ENCODE results near the gene NXPH4.

NXPH4 gene

GRCh38 chr12:57183939-57184725, 32.5 kb upstream of the NXPH4 start:
- no peak for DNase-seq

DNA sequence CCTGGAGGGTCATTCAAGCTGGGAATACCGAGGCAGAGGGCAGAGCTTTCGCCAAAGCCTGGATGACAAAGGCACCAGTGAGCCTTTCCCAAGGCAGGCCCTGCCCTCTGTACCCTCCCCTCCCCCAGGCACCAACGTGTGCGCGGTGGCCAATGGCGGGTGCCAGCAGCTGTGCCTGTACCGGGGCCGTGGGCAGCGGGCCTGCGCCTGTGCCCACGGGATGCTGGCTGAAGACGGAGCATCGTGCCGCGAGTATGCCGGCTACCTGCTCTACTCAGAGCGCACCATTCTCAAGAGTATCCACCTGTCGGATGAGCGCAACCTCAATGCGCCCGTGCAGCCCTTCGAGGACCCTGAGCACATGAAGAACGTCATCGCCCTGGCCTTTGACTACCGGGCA, 31.2 kb upstream of the NXPH4 start:
- DNase-seq, result no peak

GRCh38 chr12:57185906-57186508, 30.6 kb upstream of the NXPH4 start:
- no peak for DNase-seq

DNA sequence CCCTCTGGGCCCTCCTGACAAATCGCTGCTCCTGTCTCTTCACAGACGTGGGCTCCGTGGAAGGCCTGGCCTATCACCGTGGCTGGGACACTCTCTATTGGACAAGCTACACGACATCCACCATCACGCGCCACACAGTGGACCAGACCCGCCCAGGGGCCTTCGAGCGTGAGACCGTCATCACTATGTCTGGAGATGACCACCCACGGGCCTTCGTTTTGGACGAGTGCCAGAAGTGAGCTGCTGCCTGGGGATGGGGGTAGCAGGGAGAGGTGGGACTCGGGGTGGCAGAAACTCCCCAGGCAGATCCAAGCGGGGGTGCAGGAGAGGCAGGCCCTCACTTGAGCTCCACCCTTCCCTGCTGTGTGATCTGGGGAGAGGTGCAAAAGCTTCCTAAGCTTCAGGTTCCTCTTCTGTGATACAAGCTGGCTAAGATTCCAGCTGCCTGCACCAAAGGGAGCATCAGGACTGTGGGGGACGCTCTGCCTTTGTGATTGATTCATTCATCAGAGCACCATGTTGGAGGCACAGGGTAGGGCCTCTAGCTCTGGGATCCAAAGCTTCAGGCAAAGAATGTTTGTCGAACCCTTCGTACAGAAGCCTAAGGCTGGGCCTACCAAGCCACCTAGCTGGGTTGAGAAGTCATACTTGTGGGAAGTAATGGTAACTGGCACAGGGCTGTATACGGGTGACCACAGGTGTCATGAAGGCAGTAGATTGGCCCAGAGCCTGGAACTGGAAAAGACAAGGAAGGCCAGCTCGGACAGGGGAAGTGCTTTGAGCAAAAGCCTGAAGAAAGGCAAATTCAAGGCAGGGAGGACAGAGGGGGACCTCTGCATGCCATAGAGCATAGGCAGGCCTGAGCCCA, 29.1 kb upstream of the NXPH4 start:
- DNase-seq, result no peak

GRCh38 chr12:57188090-57188425, 28.5 kb upstream of the NXPH4 start:
- no peak for DNase-seq

DNA sequence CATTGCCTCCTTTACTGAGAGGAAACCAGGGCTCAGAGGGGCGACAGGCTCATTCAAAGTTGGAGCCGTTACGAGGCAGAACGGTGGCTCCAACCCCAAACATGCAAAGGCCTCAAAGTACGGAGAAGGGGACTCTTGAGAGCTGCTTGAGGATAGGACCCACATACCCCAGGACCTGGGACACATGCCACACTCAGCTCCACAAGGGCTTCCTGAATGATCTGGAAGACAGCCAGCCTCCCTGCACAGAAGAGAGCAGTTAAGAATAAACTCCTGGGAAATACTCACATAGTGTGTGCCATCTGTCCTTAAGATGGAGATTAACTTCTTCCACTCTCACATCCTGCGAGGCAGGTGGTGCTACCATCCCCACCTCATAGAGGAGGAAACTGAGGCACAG, 26.6 kb upstream of the NXPH4 start:
- no peak for DNase-seq

- no peak for DNase-seq
These were observed 25.8 kb upstream of the NXPH4 start for GRCh38 chr12:57190821-57191220.

DNA sequence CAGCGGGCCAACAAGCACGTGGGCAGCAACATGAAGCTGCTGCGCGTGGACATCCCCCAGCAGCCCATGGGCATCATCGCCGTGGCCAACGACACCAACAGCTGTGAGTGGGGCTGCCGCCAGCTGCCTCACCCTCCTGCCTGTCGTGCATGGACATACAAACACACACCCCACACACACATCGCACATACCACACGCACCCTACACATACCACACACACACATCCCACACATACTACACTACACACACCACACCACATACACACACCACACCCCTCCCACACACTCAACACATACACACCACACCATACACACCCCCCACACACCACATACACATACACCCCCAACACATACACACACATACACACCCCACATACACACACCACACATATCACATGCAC, 25.2 kb upstream of the NXPH4 start:
- DNase-seq, result no peak

- DNase-seq, result no peak
These were observed 23.7 kb upstream of the NXPH4 start for GRCh38 chr12:57192920-57193319.

DNA sequence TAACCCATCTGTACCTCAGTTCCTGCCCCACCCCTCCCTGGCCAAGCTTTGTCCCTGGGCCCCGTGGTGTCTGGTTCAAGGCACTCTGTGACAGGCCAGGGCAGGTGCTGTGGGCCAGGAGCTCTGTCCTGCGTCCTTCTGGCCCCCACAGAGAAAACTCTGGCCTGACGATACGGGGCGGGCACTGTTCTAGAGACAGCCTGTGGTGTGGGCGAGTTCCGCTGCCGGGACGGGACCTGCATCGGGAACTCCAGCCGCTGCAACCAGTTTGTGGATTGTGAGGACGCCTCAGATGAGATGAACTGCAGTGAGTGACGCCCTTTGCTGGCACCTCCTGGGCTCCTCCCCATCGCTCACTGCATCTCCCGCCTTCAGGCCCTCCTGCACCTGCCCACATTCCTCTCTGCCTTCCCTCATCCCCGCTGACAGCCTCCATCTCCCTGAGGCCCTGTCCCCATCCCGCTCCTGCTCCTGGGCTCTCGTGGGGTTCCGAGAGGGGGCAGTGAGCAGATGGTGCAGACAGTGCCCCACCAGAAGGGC, 22.8 kb upstream of the NXPH4 start:
- DNase-seq, result no peak

DNA sequence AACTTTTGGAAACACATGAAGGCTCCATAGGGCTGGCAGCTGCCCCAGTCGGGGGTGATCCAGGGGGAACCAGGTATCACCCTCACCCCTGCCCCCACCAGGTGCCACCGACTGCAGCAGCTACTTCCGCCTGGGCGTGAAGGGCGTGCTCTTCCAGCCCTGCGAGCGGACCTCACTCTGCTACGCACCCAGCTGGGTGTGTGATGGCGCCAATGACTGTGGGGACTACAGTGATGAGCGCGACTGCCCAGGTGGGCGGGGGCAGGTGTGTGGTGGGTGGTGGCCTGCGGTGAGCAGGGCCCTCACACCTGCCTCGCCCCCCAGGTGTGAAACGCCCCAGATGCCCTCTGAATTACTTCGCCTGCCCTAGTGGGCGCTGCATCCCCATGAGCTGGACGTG, 22.3 kb upstream of the NXPH4 start:
- no peak for DNase-seq

DNA sequence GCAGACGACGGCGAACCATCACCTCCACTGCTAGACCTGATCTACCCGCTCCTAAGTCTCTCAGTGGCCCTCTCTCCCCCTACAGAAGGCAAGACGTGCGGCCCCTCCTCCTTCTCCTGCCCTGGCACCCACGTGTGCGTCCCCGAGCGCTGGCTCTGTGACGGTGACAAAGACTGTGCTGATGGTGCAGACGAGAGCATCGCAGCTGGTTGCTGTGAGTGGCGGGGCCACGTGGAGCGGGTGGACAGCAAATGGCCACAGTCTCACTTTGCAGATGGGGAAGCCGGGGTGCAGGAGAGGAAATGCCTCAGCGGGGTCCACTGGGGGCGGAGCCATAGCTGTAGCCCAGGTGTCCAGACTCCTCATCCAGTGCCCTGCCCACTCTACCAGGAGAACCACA, 21.4 kb upstream of the NXPH4 start:
- no peak for DNase-seq

DNA sequence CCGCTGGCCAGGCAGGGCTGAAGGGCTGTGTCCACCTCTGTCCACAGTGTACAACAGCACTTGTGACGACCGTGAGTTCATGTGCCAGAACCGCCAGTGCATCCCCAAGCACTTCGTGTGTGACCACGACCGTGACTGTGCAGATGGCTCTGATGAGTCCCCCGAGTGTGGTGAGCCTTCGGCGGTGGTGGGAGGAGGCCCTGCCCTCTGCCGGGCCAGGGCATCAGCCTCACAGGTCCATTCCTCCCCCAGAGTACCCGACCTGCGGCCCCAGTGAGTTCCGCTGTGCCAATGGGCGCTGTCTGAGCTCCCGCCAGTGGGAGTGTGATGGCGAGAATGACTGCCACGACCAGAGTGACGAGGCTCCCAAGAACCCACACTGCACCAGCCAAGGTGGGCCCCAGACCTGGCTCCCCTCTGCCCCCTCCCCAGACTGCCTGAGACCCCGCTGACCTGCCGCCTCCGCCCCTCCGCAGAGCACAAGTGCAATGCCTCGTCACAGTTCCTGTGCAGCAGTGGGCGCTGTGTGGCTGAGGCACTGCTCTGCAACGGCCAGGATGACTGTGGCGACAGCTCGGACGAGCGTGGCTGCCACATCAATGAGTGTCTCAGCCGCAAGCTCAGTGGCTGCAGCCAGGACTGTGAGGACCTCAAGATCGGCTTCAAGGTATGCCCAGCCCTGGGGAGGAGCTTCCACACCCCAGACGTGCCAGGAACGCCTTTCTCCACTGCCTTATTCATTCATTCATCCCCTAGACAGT, 20.8 kb upstream of the NXPH4 start:
- no peak for DNase-seq

DNA sequence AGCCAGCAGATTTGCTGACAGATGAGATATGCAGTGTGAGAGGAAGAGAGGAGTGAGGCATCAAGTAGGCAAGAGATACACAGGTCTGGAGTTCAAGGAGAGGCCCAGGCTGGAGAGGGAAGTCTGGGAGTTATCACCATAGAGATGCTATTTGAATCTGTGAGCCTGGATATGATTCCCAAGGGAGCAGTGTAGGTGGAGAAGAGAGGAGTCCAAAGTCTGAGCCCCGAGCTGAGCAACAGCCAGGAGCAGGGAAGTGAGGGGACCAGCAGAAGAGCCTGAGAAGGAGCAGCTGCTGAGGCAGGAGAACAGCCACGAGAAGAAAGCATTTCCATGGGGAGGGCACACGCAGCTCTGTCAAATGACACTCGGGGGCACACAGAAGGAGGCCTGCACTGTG, 20.2 kb upstream of the NXPH4 start:
- no peak for DNase-seq

DNA sequence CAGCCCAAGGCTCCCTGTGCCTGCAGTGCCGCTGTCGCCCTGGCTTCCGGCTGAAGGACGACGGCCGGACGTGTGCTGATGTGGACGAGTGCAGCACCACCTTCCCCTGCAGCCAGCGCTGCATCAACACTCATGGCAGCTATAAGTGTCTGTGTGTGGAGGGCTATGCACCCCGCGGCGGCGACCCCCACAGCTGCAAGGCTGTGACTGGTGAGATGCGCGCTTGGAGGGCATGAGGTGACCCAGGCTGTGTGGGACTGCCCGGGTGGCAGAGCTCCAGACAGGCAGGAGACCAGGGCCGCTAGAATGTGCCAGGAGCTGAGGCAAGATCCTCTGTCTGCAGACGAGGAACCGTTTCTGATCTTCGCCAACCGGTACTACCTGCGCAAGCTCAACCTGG, 19.6 kb upstream of the NXPH4 start:
- DNase-seq, result no peak

DNA sequence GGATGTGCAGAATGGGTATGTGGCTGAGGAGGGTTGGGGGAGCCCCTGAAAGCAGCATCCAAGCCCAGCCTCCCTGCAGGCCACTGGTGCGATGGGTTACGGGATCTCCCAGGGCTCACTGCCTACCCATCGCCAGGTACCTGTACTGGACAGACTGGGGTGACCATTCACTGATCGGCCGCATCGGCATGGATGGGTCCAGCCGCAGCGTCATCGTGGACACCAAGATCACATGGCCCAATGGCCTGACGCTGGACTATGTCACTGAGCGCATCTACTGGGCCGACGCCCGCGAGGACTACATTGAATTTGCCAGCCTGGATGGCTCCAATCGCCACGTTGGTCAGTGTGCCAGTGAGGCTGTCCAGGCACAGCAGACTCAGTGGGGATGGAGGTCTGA, 18.3 kb upstream of the NXPH4 start:
- no peak for DNase-seq

GRCh38 chr12:57199191-57199590, 17.4 kb upstream of the NXPH4 start:
- DNase-seq, result no peak

- DNase-seq, result no peak
These were observed 16.1 kb upstream of the NXPH4 start for GRCh38 chr12:57200497-57200896.

GRCh38 chr12:57201219-57201618, 15.4 kb upstream of the NXPH4 start:
- no peak for DNase-seq

GRCh38 chr12:57201631-57202030, 15.0 kb upstream of the NXPH4 start:
- DNase-seq, result no peak

DNA sequence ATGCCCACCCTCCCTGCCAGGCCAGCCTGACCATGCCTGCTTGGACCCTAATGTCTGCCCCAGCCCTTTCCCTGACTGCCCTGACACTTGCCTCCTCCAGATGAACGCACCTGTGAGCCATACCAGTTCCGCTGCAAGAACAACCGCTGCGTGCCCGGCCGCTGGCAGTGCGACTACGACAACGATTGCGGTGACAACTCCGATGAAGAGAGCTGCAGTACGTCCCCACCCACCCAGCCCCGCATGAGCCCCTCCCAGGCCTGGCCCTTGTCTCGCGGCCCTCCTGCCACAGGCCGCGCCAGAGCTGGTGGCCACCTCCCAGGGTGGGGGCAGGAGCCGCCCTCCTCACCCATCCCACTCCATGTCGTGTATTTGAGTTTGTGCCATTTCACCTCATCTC, 14.3 kb upstream of the NXPH4 start:
- no peak for DNase-seq

- DNase-seq, result no peak
These were observed 13.4 kb upstream of the NXPH4 start for GRCh38 chr12:57203201-57203600.

DNA sequence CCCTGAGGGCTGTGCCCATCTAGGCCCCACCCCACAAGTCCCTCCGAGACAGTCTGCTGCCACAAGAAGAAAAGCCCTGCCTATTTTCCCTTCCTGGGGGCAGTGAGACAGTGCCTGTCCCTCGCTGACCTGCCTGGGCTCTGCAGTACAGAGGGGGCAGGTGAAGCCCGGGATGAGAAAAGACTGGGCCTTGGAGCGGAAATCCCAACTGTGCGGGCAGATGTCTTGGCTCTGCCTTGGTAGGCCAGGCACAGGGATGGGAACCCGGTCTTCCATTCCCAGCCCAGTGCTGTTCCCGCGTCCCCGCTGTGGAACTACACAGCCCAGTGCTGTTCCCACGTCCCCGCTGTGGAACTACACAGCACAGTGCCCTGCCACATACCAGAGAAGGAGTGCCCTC, 12.8 kb upstream of the NXPH4 start:
- no peak for DNase-seq
